Measurements from ENCODE around the gene SAA1. TPM values are rescaled to one million over a fixed set of nuclear protein-coding genes. Genes with fewer than 3 reads are reported as not detected.

Gene SAA1
- total RNA-seq: not detected in 2 replicates

DNA sequence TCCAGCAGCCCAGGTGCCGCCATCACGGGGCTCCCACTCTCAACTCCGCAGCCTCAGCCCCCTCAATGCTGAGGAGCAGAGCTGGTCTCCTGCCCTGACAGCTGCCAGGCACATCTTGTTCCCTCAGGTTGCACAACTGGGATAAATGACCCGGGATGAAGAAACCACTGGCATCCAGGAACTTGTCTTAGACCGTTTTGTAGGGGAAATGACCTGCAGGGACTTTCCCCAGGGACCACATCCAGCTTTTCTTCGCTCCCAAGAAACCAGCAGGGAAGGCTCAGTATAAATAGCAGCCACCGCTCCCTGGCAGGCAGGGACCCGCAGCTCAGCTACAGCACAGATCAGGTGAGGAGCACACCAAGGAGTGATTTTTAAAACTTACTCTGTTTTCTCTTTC, at the start of gene SAA1:
Gene SAA1, plus strand, starts transcription at position 316 of the 400 bp plus-strand sequence. CDS start 624 bp downstream, outside the sequence.

DNA sequence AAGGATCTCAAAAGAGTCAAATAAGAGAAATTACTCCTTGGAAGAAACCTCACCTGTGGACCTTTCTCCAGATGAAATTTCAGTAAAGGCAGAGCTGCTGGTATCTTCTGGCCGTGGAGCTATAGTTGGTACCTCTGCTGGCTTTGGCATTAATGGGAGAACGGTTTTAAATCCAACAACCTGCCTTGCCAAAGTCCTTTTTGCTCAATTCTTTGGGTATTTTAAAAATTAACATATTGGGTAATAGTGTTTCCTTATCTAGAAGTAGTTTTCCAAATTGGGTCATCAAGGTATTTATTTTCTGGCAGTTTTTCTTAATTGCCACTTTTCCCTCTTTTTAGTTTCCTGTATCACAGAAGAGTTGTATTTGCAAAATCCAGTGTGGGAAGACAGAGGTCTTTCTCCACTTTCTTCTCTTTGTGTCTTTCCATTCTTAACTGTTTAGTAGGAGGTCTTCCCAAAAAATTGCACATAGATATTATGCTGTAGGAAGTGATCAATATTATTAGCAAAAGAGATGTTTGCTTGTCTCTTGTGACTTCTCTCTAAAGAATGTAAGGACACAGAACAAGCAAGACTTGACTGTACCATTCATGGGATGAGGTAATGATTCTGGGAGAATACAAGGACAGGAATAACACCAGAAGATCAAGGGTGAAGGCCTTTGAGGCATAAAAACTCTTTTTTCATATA, 29.3 kb upstream of the SAA1 start, which contains the start of gene SAA4:
Gene SAA4, minus strand, starts transcription at position 139 of the 693 bp plus-strand sequence. CDS start 876 bp downstream, outside the sequence.

DNA sequence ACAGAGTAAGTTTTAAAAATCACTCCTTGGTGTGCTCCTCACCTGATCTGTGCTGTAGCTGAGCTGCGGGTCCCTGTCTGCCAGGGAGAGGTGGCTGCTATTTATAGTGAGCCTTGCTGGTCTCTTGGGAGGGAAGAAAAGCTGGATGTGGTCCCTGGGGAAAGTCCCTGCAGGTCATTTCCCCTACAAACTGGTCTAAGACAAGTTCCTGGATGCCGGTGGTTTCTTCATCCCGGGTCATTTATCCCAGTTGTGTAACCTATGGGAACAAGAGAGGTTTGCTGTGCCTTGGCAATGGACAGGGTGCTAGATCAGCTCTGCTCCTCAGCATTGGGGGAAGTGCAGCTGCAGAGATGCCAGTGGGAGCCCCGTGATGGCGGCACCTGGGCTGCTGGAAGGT, 17.5 kb upstream of the SAA1 start, which contains the start of gene SAA2:
Gene SAA2, minus strand, starts transcription at position 108 of the 400 bp plus-strand sequence. CDS start 657 bp downstream, outside the sequence.

Other genes with a start within 250 kb of the SAA1 start
- under 0.01 TPM in 2 replicates for gene TPH1, start 220.0 kb upstream of the SAA1 start, total RNA-seq
- gene SAAL1, start 160.2 kb upstream of the SAA1 start, total RNA-seq: 11.4 and 16.5 TPM in 2 replicates
- gene MRGPRX3, start 133.7 kb upstream of the SAA1 start, total RNA-seq: 0.33 and 0.52 TPM in 2 replicates
- 0.69 and 0.87 TPM in 2 replicates for gene MRGPRX4, start 93.4 kb upstream of the SAA1 start, total RNA-seq
- not detected in 2 replicates for gene SAA4, start 29.5 kb upstream of the SAA1 start, total RNA-seq
- not detected in 2 replicates for gene SAA2, start 17.6 kb upstream of the SAA1 start, total RNA-seq
- gene HPS5, start 55.9 kb downstream of the SAA1 start, total RNA-seq: 18.5 and 27.5 TPM in 2 replicates
- gene GTF2H1, start 56.3 kb downstream of the SAA1 start, total RNA-seq: 50.9 and 71.1 TPM in 2 replicates
- gene LDHA, start 128.3 kb downstream of the SAA1 start, total RNA-seq: 171 and 184 TPM in 2 replicates
- gene LDHC, start 146.1 kb downstream of the SAA1 start, total RNA-seq: not detected in 2 replicates
- not detected in 2 replicates for gene LDHAL6A, start 189.6 kb downstream of the SAA1 start, total RNA-seq